ENCODE data around the gene ATOH8.
"Not testable (repeated sequence)": the region's sequence is repeated elsewhere in the genome, so short reads cannot be mapped to it uniquely, and the experiment has no call there.

Gene ATOH8, protein sequence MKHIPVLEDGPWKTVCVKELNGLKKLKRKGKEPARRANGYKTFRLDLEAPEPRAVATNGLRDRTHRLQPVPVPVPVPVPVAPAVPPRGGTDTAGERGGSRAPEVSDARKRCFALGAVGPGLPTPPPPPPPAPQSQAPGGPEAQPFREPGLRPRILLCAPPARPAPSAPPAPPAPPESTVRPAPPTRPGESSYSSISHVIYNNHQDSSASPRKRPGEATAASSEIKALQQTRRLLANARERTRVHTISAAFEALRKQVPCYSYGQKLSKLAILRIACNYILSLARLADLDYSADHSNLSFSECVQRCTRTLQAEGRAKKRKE

GRCh38 chr2:85753525-85754312 lies at the start of gene ATOH8:
Gene ATOH8, plus strand, starts transcription at chr2:85753991. Its CDS starts 199 bp downstream, at chr2:85754190.
- DNase-seq, result peak; percentile 55

GRCh38 chr2:85704038-85704437 lies 49.8 kb upstream of the ATOH8 start:
- no peak for DNase-seq

GRCh38 chr2:85704800-85705679 lies 48.8 kb upstream of the ATOH8 start:
- no peak for DNase-seq

DNA sequence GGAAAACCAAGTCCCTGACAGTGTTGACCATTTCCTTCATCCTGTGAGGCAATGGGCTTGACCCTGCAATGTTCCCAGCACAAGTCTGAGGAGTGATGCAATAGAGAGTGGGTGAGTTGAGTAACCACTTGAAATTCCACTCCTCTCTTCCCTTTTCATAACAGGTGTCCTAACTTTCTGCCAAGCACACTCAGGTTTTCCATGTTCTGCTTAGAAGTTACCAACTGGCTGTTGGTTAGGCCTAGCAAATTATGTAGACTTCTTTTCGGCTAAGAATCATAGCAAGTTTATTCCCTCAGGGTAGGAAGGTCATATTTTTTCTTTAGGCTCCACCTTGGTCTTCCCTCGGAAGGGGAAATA lies 48.1 kb upstream of the ATOH8 start:
- DNase-seq, result no peak

GRCh38 chr2:85706063-85706462 lies 47.7 kb upstream of the ATOH8 start:
- no peak for DNase-seq

- DNase-seq, result no peak
These were observed 47.0 kb upstream of the ATOH8 start for GRCh38 chr2:85706599-85707296.

DNA sequence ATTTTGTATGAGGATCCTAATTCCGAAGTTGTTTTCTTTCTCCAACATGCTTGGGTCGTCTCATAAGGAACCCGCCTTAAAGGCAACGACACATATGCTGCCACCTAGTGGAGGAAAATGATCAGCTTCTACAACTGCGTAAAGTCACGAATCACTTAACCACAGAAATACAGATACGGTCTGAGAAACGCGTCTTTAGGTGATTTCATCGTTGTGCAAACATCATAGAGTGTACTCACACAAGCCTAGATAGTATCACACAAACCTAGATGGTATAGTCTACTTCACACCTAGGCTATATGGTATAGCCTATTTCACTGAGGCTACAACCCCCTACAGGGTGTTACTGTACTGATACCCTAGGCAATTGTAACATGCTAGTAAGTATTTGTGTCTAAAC lies 46.5 kb upstream of the ATOH8 start:
- peak; percentile 67 for DNase-seq

GRCh38 chr2:85708641-85709040 lies 45.1 kb upstream of the ATOH8 start:
- DNase-seq, result no peak

- DNase-seq, result no peak
These were observed 44.4 kb upstream of the ATOH8 start for GRCh38 chr2:85709401-85709811.

- DNase-seq, result no peak
These were observed 42.9 kb upstream of the ATOH8 start for GRCh38 chr2:85710687-85711577.

- DNase-seq, result no peak
These were observed 42.2 kb upstream of the ATOH8 start for GRCh38 chr2:85711578-85712060.

GRCh38 chr2:85712336-85712735 lies 41.5 kb upstream of the ATOH8 start:
- no peak for DNase-seq

DNA sequence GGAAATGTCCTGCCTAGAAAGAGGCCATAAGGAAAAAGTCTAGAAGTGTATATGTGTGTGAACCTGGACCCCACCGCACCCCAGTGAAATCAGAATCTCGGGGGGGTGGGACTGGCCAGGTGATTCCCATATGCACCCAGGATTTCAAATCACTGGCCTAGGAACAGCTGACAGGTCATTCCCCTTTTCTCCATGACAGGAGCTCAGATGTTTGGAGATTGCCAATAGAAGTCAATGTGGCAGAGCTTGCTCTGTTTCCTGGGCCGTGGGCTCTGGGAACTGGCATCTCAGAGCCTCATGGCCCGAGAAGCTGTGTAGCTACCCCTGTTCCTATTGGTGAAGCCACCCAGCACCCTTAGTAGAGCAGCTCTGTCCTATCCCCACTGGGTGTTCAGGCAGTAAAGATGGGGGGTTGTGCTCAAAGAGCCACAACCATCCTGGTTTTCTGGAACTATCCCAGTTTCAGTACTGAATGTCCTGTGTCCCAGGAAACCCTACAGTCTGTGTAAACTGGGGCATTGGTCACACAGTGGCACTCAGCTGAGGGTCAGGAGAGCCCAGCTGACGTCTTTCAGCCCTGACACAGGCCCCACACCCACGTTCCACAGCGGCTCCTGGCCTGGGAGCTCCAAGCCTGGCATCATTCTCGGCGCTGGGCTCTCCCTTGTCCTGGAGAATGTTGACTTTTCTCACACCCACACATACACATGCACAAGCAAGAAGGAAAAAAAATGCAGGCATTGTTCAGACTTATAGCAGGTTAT lies 40.8 kb upstream of the ATOH8 start:
- no peak for DNase-seq

DNA sequence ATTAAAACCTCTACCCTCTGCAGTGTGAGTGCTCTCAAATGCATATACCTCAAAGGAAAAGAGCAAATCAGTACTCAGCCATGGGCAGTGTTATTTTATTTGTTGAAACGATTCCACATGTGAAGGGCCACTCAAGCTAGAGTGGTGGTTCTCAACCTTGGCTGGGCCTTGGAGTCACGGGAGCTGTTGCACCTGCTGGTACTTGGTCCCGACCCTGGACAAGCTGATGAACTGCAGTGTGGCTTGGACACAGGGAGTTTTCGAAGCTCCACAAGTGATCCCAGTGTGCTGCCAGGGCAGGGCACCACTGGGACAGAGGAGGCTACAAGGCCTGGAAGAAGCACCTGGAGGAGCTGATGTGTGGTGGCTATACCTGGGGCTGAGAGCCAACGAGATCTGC lies 40.0 kb upstream of the ATOH8 start:
- no peak for DNase-seq

DNA sequence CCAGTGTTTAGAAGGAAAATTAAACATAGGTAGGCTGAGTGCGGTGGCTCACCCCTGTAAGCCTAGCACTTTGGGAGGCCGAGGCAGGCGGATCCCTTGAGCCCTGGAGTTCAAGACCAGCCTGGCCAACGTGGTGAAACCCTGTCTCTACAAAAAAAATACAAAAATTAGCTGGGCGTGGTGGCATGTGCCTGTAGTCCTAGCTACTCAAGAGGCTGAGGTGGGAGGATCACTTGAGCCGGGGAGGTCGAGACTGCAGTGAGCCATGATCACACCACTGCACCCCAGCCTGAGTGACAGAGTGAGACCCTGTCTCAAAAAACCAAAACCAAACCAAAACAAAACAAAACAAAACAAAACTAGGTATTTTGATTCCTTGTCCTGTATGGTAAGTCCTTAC lies 39.4 kb upstream of the ATOH8 start:
- DNase-seq, result not testable (repeated sequence)

DNA sequence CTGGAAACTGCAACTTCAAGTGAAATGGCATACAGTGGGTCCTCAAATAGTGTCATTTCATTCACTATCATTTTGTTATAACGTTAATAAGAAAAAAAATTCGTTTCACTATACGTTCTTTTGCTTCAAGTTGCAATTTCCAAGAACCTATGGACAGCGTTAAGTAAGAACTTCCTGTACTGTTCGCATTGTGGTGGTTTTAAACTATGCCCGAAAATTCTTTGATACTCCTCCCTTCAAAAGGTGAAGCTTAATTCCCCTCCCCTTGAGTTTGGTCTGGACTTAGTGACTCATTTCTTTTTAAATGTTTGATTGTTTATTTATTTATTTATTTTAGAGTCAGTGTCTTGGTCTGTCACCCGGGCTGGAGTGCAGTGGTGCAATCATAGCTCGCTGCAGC lies 39.0 kb upstream of the ATOH8 start:
- DNase-seq, result no peak

DNA sequence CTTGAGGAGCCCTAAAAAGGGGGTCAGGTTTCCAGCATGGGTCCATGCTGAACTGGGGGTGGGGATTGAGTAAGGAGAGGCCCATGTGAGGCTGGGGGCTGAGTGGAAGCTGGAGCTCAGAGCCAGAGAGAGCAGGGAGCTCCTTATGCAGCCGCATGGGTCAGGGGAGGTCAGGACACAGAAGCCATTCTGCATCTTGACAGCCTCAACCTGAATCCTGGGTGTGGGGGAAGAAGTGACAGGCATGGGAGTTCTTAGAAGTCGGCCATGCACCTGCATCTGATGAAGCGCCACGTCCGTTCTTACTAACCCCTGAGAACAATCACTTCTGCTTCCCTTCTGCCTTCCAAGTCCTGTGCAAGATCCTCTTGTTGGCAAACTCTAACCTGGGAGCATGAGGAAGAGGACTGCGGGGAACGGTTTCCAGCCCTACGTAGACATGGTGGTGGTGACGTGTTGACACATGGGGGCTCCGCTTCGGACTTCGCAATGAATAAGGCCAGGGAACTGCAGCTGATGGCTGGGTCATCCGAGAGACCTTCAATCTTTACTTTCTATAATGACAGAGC lies 37.4 kb upstream of the ATOH8 start:
- DNase-seq, result no peak

DNA sequence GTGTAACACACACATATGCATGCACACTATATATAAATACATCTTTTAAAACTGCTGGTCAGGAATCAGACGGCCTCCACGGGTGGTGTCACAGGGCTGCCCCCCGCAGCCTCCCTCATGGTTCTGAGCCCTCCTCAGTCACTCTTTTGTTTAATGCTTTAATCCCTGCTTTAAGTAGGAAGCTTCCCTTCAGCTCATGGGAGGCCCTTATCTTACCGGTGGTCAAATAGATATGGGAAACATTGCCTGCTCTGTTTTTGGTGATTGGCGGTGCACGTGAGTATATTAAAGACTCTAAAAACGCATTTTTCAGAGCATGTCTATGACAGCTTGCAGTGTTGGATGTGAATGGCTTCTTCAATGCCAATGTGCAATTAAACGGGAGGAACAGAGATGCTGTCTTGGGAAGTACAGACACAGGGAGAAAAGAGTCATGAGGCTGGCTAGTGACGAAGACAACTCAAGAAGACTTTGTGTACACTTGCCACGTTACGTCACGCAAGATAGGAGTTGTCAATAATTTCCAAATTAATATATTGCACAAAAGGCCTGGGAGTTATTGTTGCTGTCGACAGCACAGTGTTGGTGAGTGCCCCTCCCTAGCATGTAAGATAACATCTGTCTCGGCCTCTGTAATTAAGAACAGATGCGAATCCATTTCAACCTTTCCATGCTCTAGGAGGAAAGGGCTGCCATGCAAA lies 36.3 kb upstream of the ATOH8 start:
- DNase-seq, result no peak

DNA sequence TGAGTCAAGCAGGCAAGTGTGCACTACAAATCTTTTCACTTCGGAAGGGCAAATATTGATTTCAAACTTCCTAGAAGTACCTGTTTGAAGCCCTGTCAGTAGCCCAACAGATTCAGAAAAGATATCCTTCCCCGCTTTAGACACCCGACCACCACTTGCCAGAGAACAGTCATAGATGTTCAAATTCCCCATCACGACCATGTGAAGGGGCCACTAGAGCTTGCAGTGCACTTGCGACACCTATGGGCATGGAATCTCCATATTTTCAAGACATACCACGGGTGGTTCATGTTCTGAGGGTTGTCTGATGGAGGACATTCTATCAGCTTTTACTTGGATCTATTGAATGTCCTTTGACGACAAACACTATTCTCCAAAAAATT lies 35.8 kb upstream of the ATOH8 start:
- no peak for DNase-seq

All from stimulated activated CD4-positive, alpha-beta T cell treated with anti-CD3 and anti-CD28 coated beads, Interleukin-15, amount 100 ng/mL, for 24 hours (primary cell).